Adrenal gland (tissue), 12 donors: ENCODE measurements around the gene THSD7B. TPM values are rescaled to one million over a fixed set of nuclear protein-coding genes. Genes with fewer than 3 reads are reported as not detected.

ENCODE experiments used
- DNase-seq, 7 donors: peaks; one replicate each; pipeline ENCODE4 v3.0.0-alpha.2; 2019 to 2020
- H3K27ac ChIP-seq, 5 donors: fragments of 200-600 bp; sonication (generic) in 4 of 5; 1 replicate in 3 of 5; 2 replicates in 2 of 5; pipeline versions ENCODE4 v1.5.1 to v1.8.0; 2016 to 2020; ENCODE audit warnings: mild to moderate bottlenecking in 1 of 5
- H3K27me3 ChIP-seq: fragments of 200-600 bp; 2 replicates; pipeline ENCODE4 v1.8.0; 2021
- H3K36me3 ChIP-seq, 2 donors: fragments of 200-600 bp; replicated peaks in 1 of 2; 1 replicate in 1 of 2; 2 replicates in 1 of 2; pipeline versions ENCODE4 v1.5.1 to v1.8.0; 2018 to 2022
- H3K4me1 ChIP-seq, 2 donors: fragments of 200-600 bp; replicated peaks in 1 of 2; 1 replicate in 1 of 2; 2 replicates in 1 of 2; pipeline versions ENCODE4 v1.5.1 to v1.8.0; 2018 to 2021
- H3K4me3 ChIP-seq, 4 donors: fragments of 200-600 bp; sonication (generic) in 3 of 4; one replicate each; pipeline ENCODE4 v1.5.1; 2016 to 2018
- H3K9me3 ChIP-seq, 3 donors: fragments of 200-600 bp; sonication (generic) in 1 of 3; replicated peaks in 1 of 3; 1 replicate in 2 of 3; 2 replicates in 1 of 3; pipeline versions ENCODE4 v1.5.1 to v1.8.0; 2016 to 2021
- CTCF ChIP-seq, 6 experiments: fragments of 450-650 bp in 4 of 6; fragments of 200-600 bp in 2 of 6; sonication (generic) in 1 of 6; IDR thresholded peaks; 1 replicate in 5 of 6; 2 replicates in 1 of 6; pipeline versions ENCODE4 v1.5.1 to v1.8.0; 2016 to 2021; ENCODE audit warnings: antibody characterized with exemption in 6 of 6, mild to moderate bottlenecking in 2 of 6, moderate library complexity in 1 of 6
- POLR2A ChIP-seq, 2 donors: fragments of 450-650 bp; IDR thresholded peaks; one replicate each; pipeline ENCODE4 v1.6.1; 2017; ENCODE audit warnings: antibody characterized with exemption in 2 of 2, mild to moderate bottlenecking in 2 of 2, moderate library complexity in 1 of 2
- WGBS, 4 donors: extraction: QIAGEN DNeasy Blood & Tissue Kit in 2 of 4; methylation state at CpG; one replicate each; pipeline versions ENCODE4 v1.1.5 to v1.1.7; 2013 to 2017; 5-methylcytosine and 5-hydroxymethylcytosine counted together
- intact Hi-C, 2 donors: fragments of 100-400 bp; cut with DNase I; formaldehyde crosslinking; loops; one replicate each; pipeline versions ENCODE4 v1.14.1 to v1.15.0; 2022 to 2023
- polyA plus RNA-seq, 3 donors: library from polyadenylated mRNA; stranded (reverse); fragments of 200-250 nt in 2 of 3; fragments of 350-450 nt in 1 of 3; fragmentation: Illumina TruSeq in 1 of 3; extraction: RNeasy Lipid Tissue Mini Kit (QIAGEN cat#74804) in 1 of 3; gene quantifications; one replicate each; pipeline ENCODE4 v1.2.3, GENCODE V29; 2013 to 2014
- total RNA-seq, 9 donors: library from RNA; depleted of rRNA in 4 of 9; stranded (reverse); fragments of >200 nt in 4 of 9; fragments of 120-200 nt in 1 of 9; fragmentation: NEBNext Ultra II Directional in 1 of 9; extraction: Animal tissue kit (Norgen Biotek cat#: 25700) in 1 of 9; gene quantifications; one replicate each; pipeline versions ENCODE4 v1.1.0 to v1.2.4, GENCODE V29; 2013 to 2023
- donor health status: healthy with polysubstance abuse.
- donor health status: Bipolar disorder and iron deficiency.
- donor health status: DM: yes; HTN: yes; CAD: no.
- donor health status: DM: no; HTN: no; CAD: no.
- donor health status: DM: no; HTN: no; CAD: no.
- donor health status: DM: yes; HTN: yes; CAD: no.

The THSD7B gene
- total and polyA plus RNA-seq, 12 donors: under 0.01 to 0.44 (median 0.12) TPM; not detected in 4

GRCh38 chr2:136764452-136765255 lies 691 bp upstream of the THSD7B start:
- intact Hi-C loops: no loop called here
- Histone ChIP-seq H3K9me3 (no peaks in the 10 kb centered on the region), H3K36me3 (no peaks in the 10 kb centered on the region), H3K4me1 (no peaks in the 10 kb centered on the region), H3K27me3 (peaks cover 19% of the 10 kb centered on the region), H3K4me3 (no peak overlapping the region), H3K27ac (no peak overlapping the region)
- TF ChIP-seq CTCF (IDR thresholded peaks at IDR 0.05) (no peak), POLR2A (IDR thresholded peaks at IDR 0.05) (no peak)
- 2% methylated on average over 5 to 47 of the region's 47 CpGs for WGBS, 4 donors
- no peak for DNase-seq

- H3K4me1 ChIP-seq: no peaks in the 10 kb centered on the region
- no peaks in the 10 kb centered on the region for H3K36me3 ChIP-seq
- intact Hi-C loops: no loop called here
- H3K4me3 ChIP-seq: peak overlapping the region in 1 of 4 donors; percentile 36
- no peak for DNase-seq
- WGBS, 4 donors: 1 to 4% (median 2%) methylated on average over 7 to 17 of the region's 17 CpGs
- no peaks in the 10 kb centered on the region for H3K9me3 ChIP-seq
- H3K27me3 ChIP-seq: peaks cover 19% of the 10 kb centered on the region
- no peak for TF ChIP-seq POLR2A (IDR thresholded peaks at IDR 0.05)
- TF ChIP-seq CTCF (IDR thresholded peaks at IDR 0.05): no peak
- H3K27ac ChIP-seq: no peak overlapping the region
Observed at GRCh38 chr2:136766073-136766404, 694 bp downstream of the THSD7B start.

GRCh38 chr2:136767030-136767429 lies 1.7 kb downstream of the THSD7B start:
- Histone ChIP-seq H3K36me3 (no peaks in the 10 kb centered on the region), H3K27me3 (peaks cover 19% of the 10 kb centered on the region), H3K27ac (no peak overlapping the region), H3K4me3 (no peak overlapping the region), H3K9me3 (no peaks in the 10 kb centered on the region), H3K4me1 (no peaks in the 10 kb centered on the region)
- no peak for TF ChIP-seq POLR2A (IDR thresholded peaks at IDR 0.05)
- TF ChIP-seq CTCF (IDR thresholded peaks at IDR 0.05): no peak
- intact Hi-C loops: no loop called here
- WGBS, 4 donors: 9 to 32% (median 14%) methylated on average over 2 of the region's 2 CpGs
- DNase-seq: no peak

GRCh38 chr2:136769871-136770270 lies 4.5 kb downstream of the THSD7B start:
- no peaks in the 10 kb centered on the region for H3K36me3 ChIP-seq
- peaks cover 13% of the 10 kb centered on the region for H3K27me3 ChIP-seq
- WGBS, 4 donors: 62 to 68% (median 65%) methylated on average over 6 of the region's 6 CpGs

More at GRCh38 chr2:136769871-136770270, 4.5 kb downstream of the THSD7B start:
- Histone ChIP-seq H3K9me3 (no peaks in the 10 kb centered on the region), H3K27ac (no peak overlapping the region), H3K4me1 (no peaks in the 10 kb centered on the region), H3K4me3 (no peak overlapping the region)
- intact Hi-C loops: no loop called here
- no peak for DNase-seq
- TF ChIP-seq CTCF (IDR thresholded peaks at IDR 0.05) (no peak), POLR2A (IDR thresholded peaks at IDR 0.05) (no peak)
